GM19463 (cell line): ENCODE results near the gene TUBGCP5.
A peak's percentile ranks its signal among the peaks of the same experiment; 100 is the strongest.
"Not testable (repeated sequence)": the region's sequence is repeated elsewhere in the genome, so short reads cannot be mapped to it uniquely, and the experiment has no call there.

Source experiments
- ATAC-seq: cut with Tn5 transposase; IDR thresholded peaks from one replicate; pipeline ENCODE4 v1.9.1; 2021; ENCODE audit warnings: mild to moderate bottlenecking, moderate library complexity; ENCODE audit not compliant: unreplicated experiment

Gene TUBGCP5

GRCh38 chr15:23039143-23039916, at the start of gene TUBGCP5:
Gene TUBGCP5 (minus strand): TSS chr15:23039569. CDS start chr15:23039543, 26 bp downstream.
- peak; percentile 91 for ATAC-seq

- no peak for ATAC-seq
Measured at GRCh38 chr15:23083115-23083514, 43.7 kb upstream of the TUBGCP5 start.

GRCh38 chr15:23081996-23082737, 42.8 kb upstream of the TUBGCP5 start:
- ATAC-seq = not testable (repeated sequence)

GRCh38 chr15:23081271-23081670, 41.9 kb upstream of the TUBGCP5 start:
- ATAC-seq = no peak

GRCh38 chr15:23079766-23080165, 40.4 kb upstream of the TUBGCP5 start:
- no peak for ATAC-seq

- ATAC-seq = no peak
Measured at GRCh38 chr15:23075927-23076326, 36.6 kb upstream of the TUBGCP5 start.

GRCh38 chr15:23074684-23075083, 35.3 kb upstream of the TUBGCP5 start:
- ATAC-seq = no peak

DNA sequence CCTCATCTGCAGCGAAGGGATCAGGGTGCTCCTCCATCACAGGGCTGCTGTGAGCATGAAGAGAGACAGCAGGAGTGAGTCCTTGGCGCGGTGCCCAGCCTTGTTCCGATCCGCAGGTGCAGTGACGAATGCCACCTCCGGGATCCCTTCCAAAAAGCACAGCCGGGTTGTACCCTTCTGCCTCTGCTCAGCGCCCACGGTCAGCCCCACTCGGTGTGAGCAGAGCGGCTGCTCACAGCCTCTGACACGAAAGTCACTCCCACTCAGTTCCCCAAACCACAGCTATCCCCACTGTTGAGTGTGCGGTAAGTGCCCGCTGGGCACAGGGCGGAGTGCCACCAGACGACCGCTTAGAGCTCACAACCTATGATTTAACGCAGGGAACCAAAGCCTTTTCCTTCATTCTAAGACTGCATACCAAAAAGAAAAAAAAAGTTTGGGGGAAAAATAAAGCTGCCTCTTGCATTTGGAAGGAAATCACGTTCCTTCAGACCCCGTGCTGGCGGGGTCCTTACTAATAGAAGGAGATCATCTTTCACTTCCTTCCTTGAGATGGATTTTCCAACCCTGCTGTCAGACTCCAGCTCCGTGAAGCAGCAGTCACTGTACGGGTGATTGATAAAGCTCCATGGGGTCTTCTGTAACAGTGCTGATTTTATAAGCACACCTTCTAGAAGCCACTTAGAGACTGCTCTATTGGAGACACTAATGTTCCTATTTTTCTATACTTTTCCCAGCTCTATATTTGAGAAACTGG, 34.7 kb upstream of the TUBGCP5 start:
- no peak for ATAC-seq

- no peak for ATAC-seq
Measured at GRCh38 chr15:23072633-23073032, 33.3 kb upstream of the TUBGCP5 start.

DNA sequence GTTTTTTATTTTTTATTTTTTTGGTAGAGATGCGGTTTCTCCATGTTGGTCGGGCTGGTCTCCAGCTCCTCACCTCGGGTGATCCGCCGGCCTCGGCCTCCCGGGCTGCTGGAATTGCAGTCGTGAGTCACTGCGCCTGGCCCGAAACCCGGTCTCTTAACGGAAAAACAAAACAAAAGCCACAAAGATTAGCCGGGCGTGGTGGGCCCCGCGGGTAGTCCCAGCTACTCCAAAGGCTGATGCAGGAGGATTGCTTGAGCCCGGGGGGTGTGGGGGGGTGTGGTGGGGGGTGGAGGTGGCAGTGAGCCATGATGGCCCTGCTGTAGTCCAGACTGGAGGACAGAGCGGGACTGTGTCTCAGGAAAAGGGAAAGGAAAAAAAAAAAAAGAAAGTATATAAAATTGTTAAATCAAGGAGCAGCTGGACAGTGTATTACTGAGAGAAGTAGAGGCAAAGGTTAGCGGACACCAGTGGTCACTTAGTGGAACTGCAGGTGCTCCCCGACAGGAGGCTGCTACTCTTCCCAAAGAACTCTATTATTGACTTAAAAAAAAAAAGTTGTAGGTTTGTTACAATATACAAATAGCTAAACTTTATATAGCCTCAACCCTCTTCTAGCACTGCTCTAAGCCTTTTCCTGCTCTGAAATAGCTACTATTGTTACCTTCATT, 30.3 kb upstream of the TUBGCP5 start:
- ATAC-seq = no peak

GRCh38 chr15:23067416-23067815, 28.0 kb upstream of the TUBGCP5 start:
- ATAC-seq = no peak

DNA sequence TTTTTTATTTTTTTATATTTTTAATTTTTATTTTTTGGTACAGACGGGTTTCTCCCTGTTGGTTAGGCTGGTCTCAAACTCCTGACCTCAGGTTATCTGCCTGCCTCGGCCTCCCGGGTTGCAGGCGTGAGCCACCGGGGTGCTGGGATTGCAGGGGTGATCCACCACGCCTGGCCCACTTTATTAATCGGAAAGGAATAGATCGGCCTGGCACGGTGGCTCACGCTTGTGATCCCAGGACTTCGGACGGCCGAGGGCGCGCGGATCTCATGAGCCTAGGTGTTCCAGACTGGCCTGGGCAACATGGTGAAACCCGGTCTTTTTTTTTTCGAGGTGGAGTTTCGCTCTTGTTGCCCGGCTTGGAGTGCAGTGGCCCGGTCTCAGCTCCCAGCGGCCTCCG, 26.5 kb upstream of the TUBGCP5 start:
- no peak for ATAC-seq

DNA sequence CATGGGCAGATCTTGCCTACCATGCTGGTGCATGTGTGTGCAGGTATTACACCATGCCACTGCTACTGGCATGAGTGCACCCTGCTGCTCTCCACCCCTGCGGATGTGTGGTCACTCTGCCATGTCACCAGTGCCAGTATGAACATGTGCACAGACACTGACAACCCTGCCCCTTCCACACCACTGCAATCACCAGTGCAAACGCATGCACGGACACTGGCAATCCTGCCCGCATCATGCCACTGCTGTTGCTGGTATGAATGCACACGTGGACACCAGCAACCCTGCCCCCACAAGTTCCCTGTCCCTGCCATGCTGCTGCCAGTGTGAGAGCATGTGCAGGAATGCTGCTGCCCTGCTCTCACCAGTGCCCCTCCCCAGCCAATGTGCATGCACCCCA, 24.8 kb upstream of the TUBGCP5 start:
- ATAC-seq = no peak

- ATAC-seq = no peak
Measured at GRCh38 chr15:23057707-23058106, 18.3 kb upstream of the TUBGCP5 start.

GRCh38 chr15:23055316-23055715, 15.9 kb upstream of the TUBGCP5 start:
- no peak for ATAC-seq

DNA sequence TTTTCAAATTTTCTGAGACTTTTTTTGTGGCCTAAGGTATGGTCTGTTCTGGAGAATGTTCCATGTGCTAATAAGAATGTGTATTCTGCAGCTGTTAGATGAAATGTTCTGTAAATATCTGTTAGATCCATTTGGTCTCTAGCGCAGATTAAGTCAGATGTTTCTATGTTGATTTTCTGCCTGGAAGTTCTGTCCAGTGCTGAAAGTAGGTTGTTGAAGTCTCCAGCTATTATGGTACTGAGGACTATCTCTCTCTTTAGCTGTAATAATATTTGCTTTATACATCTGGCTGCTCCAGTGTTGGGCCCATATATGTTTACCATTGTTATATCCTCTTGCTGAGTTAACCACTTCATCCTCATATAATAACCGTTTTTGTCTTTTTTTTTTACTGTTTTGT, 13.2 kb upstream of the TUBGCP5 start:
- ATAC-seq = no peak

DNA sequence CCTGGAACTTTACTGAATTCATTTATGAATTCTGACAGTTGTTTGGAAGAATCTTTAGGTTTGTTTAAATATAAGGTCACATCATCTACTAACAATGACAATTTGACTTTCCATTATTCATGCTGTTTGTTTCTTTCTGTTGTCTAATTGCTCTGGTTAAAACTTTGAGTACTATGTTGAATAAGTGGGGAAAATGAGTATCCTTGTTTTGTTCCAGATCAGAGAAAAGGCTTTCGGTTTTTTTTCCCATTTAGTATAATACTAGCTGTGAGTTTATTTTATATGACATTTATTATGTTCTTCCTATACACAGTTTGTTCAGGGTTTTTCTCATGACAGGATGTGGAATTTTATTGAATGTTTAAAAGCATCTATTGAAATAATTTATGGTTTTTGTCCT, 11.3 kb upstream of the TUBGCP5 start:
- no peak for ATAC-seq

GRCh38 chr15:23049984-23050628, 10.7 kb upstream of the TUBGCP5 start:
- no peak for ATAC-seq

DNA sequence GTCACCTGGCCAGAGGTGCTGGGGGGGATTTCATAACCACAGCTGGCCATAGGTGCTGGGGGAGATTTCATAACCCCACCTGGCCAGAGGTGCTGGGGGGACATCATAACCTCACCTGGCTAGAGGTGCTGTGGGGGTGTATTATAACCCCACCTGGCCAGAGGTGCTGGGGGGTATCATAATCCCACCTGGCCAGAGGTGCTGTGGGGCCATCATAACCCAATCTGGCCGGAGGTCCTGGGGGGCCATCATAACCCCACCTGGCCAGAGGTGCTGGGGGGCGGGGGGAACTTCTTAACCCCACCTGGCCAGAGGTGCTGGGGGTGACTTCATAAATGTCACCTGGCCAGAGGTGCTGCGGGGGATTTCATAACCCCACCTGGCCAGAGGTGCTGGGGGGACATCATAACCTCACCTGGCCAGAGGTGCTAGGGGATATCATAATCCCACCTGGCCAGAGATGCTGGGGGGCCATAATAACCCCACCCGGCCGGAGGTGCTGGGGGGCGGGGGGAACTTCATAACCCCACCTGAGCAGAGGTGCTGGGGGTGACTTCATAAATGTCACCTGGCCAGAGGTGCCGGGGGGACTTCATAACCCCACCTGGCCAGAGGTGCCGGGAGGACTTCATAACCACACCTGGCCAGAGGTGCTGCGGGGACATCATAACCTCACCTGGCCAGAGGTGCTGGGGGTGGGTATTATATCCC, 9.4 kb upstream of the TUBGCP5 start:
- ATAC-seq = not testable (repeated sequence)

DNA sequence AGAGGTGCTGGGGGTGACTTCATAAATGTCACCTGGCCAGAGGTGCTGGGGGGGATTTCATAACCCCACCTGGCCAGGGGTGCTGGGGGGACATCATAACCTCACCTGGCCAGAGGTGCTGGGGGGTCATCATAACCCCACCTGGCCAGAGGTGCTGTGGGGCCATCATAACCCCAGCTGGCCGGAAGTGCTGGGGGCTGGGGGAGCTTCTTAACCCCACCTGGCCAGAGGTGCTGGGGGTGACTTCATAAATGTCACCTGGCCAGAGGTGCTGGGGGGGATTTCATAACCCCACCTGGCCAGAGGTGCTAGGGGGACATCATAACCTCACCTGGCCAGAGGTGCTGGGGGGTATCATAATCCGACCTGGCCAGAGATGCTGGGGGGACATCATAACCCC, 4.6 kb upstream of the TUBGCP5 start:
- ATAC-seq = not testable (repeated sequence)
